Colonic mucosa (tissue), 4 donors: ENCODE measurements around the gene DRAXIN. TPM values are rescaled to one million over a fixed set of nuclear protein-coding genes. Genes with fewer than 3 reads are reported as not detected.

Experiments used
- DNase-seq: peaks from one replicate; pipeline ENCODE4 v3.0.0-alpha.2; 2020
- H3K27ac ChIP-seq: fragments of 200-600 bp; one replicate; pipeline ENCODE4 v1.8.0; 2021
- H3K27me3 ChIP-seq: fragments of 200-600 bp; one replicate; pipeline ENCODE4 v1.8.0; 2021
- H3K36me3 ChIP-seq: fragments of 200-600 bp; one replicate; pipeline ENCODE4 v1.8.0; 2021
- H3K4me1 ChIP-seq: fragments of 200-600 bp; one replicate; pipeline ENCODE4 v1.8.0; 2021; ENCODE audit warnings: mild to moderate bottlenecking
- H3K4me3 ChIP-seq: fragments of 200-600 bp; one replicate; pipeline ENCODE4 v1.8.0; 2021
- H3K9ac ChIP-seq, 2 donors: one replicate each; pipeline ENCODE4 v1.7.0; 2013; ENCODE audit warnings: control low read depth in 2 of 2, low read depth in 2 of 2, low read length in 2 of 2
- H3K9me3 ChIP-seq: fragments of 200-600 bp; one replicate; pipeline ENCODE4 v1.8.0; 2021
- CTCF ChIP-seq: fragments of 200-600 bp; IDR thresholded peaks from one replicate; pipeline ENCODE4 v1.8.0; 2022; ENCODE audit warnings: antibody characterized with exemption, mild to moderate bottlenecking
- intact Hi-C: fragments of 100-400 bp; cut with DNase I; formaldehyde crosslinking; loops from one replicate; pipeline ENCODE4 v1.14.1; 2022
- total RNA-seq, 2 donors: library from RNA; stranded (reverse); fragmentation: NEBNext Ultra II Directional in 1 of 2; extraction: Animal tissue kit (Norgen Biotek cat#: 25700) in 1 of 2; gene quantifications; one replicate each; pipeline ENCODE4 v1.2.1, GENCODE V29; 2021
- donor health status: healthy.
- donor health status: DM: no; HTN: no; CAD: no.
- donor health status: DM: no; HTN: no; CAD: no.

DRAXIN gene
- total RNA-seq, 2 donors from 2014 or later: 0.05 TPM

- H3K9ac ChIP-seq: no peak overlapping the region
- no peak for DNase-seq
- no peaks in the 10 kb centered on the region for H3K36me3 ChIP-seq
- H3K4me1 ChIP-seq: no peaks in the 10 kb centered on the region
- intact Hi-C loops: no loop called here
- H3K9me3 ChIP-seq: no peaks in the 10 kb centered on the region
- H3K27me3 ChIP-seq: no peaks in the 10 kb centered on the region
- no peak overlapping the region for H3K4me3 ChIP-seq
- TF ChIP-seq CTCF: no peak
- H3K27ac ChIP-seq: no peak overlapping the region
These were observed 76.6 kb downstream of the DRAXIN start for GRCh38 chr1:11767922-11768704.

- Histone ChIP-seq H3K4me1 (no peaks in the 10 kb centered on the region), H3K4me3 (no peak overlapping the region), H3K27me3 (no peaks in the 10 kb centered on the region), H3K9me3 (no peaks in the 10 kb centered on the region), H3K27ac (no peak overlapping the region), H3K9ac (no peak overlapping the region), H3K36me3 (no peaks in the 10 kb centered on the region)
- intact Hi-C loops: no loop called here
- DNase-seq: no peak
- TF ChIP-seq CTCF: no peak
These were observed 77.3 kb downstream of the DRAXIN start for GRCh38 chr1:11768821-11769220.

- H3K4me3 ChIP-seq: no peak overlapping the region
- H3K9ac ChIP-seq: no peak overlapping the region
- no peaks in the 10 kb centered on the region for H3K9me3 ChIP-seq
- no peak for DNase-seq
- no peaks in the 10 kb centered on the region for H3K36me3 ChIP-seq
- TF ChIP-seq CTCF: no peak
- no peak overlapping the region for H3K27ac ChIP-seq
- intact Hi-C loops: no loop called here
- H3K4me1 ChIP-seq: no peaks in the 10 kb centered on the region
- H3K27me3 ChIP-seq: no peaks in the 10 kb centered on the region
These were observed 77.8 kb downstream of the DRAXIN start for GRCh38 chr1:11769274-11769673.

- H3K27me3 ChIP-seq: no peaks in the 10 kb centered on the region
- no peak overlapping the region for H3K9ac ChIP-seq
- TF ChIP-seq CTCF: no peak
- no peaks in the 10 kb centered on the region for H3K36me3 ChIP-seq
- no peaks in the 10 kb centered on the region for H3K4me1 ChIP-seq
- intact Hi-C loops: no loop called here
- no peak for DNase-seq
- H3K27ac ChIP-seq: no peak overlapping the region
- no peak overlapping the region for H3K4me3 ChIP-seq
- no peaks in the 10 kb centered on the region for H3K9me3 ChIP-seq
These were observed 78.5 kb downstream of the DRAXIN start for GRCh38 chr1:11770011-11770410.

GRCh38 chr1:11771481-11772043, 80.1 kb downstream of the DRAXIN start:
- no peak overlapping the region for H3K27ac ChIP-seq
- no peak for TF ChIP-seq CTCF
- H3K27me3 ChIP-seq: no peaks in the 10 kb centered on the region
- H3K4me1 ChIP-seq: no peaks in the 10 kb centered on the region
- no peaks in the 10 kb centered on the region for H3K36me3 ChIP-seq
- no peak overlapping the region for H3K4me3 ChIP-seq
- no peak for DNase-seq
- intact Hi-C loops: no loop called here
- H3K9me3 ChIP-seq: no peaks in the 10 kb centered on the region
- H3K9ac ChIP-seq: no peak overlapping the region
